NCI-H2107 treated with DMSO at 0.1 percent for 48 hours (cell line): ENCODE results near the gene ARHGEF10L.
"Not testable (repeated sequence)": the region's sequence is repeated elsewhere in the genome, so short reads cannot be mapped to it uniquely, and the experiment has no call there.

Experiments used
- DNase-seq: peaks from one replicate; lab custom pipeline; 2025; ENCODE audit not compliant: unreplicated experiment; lab: John Stamatoyannopoulos, UW

The ARHGEF10L gene

DNA sequence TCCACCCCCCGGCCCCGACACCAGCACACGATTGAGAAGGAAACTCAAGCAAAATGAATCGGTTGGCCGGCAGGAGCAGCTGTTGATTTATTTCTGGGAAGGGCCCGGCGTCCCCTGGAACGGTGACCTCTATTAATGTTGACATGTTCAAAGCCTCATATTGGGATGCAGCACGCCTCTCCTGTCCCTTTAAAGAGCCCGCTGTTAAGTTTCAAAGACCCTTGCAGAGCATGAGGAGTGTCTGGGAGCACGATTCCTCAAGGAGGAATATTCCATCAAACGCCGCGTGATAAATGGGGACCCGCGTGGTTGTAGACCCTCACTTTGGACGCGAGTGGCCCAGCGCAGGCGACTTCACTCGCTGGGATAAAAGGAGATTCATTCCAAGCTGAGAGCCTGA, 194.2 kb downstream of the ARHGEF10L start:
- no peak for DNase-seq

DNA sequence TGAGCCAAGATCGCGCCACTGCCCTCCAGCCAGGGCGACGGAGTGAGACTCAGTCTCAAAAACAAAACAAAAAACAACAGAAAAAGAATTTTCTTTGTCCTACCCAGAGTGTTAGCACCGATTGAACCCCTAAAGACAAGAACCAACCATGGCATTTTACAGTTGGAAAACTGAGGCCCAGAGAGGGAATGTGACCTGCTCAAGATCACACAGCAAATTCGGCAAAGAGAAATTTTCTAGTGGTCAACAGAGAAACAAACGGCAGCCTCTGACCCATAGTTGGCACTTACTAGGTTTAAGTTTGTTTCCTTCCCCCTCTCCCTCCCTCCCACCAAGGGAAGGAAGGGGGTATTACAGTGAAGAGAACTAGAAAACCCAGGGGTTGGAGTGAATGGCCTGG, 195.1 kb downstream of the ARHGEF10L start:
- no peak for DNase-seq

DNA sequence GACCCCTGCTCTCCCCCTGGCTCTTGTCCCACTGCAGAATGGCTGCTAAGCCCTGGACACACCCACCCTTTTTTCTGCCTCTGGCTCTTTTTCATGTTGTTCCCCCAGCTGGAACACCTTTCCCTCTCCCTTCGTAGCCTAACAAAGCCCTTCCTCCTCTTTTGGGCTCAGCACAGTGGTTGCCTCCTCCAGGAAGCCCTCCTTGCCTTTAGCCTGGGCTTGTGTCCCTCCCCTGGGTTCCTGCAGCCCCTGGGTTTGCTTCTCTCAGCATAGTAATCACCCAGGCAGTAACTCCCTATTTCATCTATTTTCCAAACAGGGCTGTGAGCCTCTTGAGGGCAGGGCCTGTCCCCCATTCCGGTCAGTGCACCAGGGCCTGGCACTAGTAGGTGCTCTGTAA, 195.8 kb downstream of the ARHGEF10L start:
- no peak for DNase-seq

DNA sequence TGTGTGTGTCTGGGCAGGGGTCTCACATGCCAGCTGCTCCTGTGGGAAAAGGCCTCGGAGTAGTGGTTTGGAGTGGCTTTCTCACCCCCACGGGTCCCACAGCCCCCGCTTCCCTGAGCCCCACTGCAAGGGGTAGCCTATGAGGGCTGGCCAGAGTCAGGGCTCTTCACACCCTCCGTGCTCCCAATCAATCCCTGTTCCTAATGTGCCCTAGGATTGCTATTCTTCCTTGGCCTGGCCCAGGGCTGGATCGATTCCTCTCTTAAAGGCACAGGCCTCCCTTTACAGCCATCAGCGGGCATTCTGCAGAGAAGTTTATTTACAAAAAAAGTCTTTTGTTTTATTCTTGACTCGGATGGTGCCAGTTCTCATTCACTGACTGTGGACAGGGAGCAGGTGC, 196.3 kb downstream of the ARHGEF10L start:
- DNase-seq = no peak

DNA sequence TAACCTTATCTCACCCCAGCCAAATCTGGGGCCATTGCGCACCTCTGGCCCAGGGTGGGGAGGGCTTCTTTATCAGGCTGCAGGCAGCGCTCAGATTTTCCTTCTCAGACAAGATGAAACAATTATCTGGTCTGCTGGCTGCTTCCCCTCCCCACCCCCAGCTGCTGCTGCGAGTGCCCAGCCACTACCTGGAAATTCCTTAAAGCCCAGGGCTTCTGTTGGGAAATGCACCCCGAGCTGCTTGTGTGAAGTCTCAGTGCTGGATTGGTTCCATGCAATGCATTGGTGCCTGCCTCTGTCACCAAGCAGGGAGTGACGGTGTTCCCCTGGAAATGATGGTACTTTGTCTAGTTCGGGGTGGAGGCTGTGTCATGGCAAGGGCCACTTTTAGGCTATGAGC, 197.1 kb downstream of the ARHGEF10L start:
- no peak for DNase-seq

DNA sequence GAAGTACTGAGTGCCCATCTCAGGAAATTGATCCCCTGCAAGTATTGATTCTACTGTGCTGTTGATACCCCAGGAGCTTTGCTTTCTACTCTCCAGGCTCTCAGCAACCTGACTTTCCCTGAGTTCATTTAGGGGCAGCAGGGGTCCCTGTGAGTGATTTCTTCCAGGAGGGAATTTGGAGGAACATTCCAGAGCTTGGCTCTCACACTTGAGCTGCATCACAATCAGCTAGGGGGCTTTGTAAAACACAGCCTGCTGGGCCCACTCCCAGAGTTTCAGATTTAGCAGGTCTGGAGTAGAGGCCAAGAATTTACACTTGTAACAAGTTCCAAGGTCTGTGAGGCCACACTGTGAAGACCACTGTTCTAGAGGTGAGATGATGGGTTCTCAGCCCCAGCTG, 199.6 kb downstream of the ARHGEF10L start:
- DNase-seq = no peak

DNA sequence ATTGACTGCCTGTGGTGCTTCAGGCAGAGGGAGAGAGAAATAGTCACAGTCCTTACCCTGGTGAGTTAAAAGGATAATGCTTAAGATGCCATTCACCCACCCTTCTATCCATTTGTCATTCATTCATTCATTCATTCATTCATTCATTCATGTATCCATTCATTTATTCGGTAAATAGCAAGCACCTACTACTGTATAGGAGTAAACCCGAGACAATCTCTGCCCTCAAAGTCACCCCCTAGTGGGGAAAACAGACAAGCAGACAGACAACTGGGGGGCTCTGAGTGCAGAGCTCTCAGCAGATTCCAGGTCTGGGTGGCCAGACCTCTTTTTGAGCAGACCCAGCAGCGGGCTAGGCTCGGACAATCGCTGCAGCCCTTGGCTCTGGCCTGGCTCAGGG, 201.6 kb downstream of the ARHGEF10L start:
- no peak for DNase-seq

DNA sequence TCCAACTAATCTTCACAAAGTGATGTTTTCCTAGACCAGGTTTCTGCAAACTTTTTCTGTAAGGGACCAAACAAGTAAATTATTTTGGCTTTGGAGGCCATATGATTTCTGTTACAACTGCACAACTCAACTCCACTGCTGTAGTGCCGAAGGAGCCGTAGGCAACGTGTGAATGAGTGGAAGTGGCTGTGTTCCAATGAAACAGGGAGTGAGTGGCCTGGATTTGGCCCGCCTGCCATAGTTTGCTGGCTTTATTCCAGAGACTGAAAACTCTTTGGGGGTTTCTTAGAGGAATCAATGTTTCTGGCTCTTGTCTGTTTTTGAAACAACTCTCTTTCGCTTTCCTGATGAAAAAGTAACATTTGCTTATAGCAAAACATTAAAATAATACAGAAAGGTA, 203.1 kb downstream of the ARHGEF10L start:
- DNase-seq = no peak

DNA sequence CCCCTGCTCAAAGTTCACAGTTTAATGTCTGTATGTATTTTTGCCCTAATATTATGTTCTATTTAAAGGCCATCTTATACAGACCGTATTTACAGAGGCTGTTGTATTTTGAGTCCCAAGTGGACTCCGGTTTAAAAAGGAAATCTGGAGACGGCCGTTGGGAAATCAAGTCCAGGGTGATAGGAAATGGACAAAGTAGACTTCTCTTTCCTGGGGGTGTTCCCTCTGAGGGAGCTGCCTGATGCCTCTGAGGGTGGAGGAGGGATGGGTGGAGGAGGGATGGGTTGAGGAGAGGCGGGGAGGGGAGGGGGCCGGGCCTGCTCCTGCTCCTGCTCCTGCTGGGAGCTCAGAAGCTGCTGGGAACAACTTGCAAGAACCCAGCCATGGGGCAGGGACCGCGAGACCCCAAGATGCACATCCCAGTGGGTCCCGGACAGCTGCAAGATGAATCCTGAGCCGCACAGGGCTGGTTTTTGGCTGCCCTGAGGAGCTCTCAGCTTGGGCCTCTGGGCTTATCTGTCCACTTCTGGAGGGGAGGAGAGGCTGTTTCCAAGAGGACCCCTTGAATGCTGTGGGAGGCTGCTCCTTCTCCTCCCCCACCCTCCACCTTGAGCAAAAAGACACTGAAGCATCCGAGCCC, 203.6 kb downstream of the ARHGEF10L start:
- DNase-seq = no peak

DNA sequence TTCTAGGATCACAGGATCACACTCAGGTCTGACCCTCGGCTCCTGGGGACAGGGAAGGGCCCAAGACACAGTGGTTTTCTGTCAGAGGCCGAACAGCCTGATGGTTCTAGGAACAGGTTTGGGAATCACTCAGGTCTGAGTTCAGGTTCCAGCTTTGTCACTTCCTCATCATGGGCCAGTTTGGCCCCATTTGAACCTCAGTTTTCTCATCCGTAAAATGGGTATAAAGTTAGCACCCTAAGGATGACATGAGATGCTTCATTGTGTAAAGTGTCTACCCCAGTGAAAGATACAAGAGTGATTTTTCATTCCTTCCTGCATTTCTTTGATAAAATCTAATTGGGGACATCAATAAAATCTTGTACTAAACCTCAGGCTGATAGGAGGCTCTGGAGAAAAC, 204.4 kb downstream of the ARHGEF10L start:
- DNase-seq = no peak

DNA sequence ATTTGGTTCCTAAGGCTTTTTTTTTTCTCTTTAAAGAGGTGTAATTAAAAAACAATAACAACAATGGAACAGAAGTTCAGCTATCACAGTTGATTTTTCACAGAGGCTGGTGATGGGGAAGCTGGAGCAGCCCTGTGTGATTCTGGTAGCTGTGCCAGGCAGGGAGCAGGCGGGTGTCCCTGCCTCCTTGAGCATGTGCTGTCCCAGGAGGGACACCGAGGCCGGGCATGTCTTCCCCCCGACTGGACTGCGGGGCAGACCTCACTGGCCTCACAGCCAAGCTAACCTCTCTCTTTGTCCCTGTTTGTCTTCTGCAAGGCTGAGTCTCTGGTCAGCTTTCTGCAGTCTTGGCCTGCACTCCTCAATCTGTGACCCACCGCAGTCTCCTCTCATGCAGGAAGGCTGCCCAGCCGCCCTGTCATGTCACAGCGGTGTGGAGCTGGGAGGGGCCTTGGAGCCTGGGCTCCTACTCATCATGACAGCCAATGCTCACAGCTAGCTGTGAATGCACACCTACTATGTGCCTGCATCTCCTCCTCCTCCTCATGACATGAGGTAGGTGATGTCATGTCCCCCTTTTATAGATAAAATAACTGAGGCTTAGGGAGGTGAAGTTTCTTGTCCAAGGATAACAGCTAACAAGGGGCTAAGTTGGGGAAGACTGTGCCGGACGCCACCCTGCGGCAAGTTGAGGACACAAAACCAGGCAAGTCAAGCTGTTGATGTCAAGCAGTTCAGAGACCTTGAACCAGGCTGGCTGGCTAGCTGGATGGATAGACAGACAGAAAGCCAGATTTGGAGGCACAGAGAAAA, 205.4 kb downstream of the ARHGEF10L start:
- no peak for DNase-seq

DNA sequence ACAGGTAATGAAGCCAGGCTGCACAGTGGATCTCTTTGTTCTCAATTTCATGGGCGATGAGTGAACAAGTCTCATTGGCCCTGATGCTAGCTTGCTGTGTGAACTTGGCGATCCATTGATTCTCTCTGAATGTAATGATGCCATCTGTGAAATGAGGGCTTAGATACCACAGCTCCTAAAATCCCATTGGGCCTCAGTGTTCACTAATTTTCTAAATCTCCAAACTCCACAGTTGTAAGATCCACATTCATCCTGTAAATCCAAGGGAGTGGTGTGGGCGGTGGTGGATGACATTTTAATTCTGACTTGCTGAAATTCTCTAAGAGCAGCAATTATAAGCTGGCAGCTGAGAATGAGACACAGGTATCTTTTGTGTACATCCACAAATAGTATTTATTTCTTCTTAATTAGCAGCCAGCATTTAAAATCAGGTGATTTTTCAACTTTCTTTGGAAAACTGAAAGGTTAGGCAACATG, 206.0 kb downstream of the ARHGEF10L start:
- no peak for DNase-seq

DNA sequence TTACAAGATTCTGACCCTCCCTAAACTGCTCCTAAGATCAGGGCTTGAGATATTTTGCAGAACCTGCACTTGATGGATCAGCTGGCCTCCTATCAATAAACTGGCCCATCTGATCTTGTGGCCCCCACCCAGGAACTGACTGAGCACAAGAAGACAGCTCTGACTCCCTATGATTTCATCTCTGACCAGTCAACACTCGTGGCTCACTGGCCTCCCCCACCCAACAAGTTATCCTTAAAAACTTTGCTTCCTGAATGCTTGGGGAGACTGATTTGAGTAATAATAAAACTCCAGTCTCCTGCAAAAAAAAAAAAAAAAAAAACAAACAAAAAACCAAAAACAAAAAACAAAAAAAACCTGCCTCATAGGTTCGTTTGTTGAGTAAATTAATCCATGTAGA, 206.8 kb downstream of the ARHGEF10L start:
- not testable (repeated sequence) for DNase-seq

DNA sequence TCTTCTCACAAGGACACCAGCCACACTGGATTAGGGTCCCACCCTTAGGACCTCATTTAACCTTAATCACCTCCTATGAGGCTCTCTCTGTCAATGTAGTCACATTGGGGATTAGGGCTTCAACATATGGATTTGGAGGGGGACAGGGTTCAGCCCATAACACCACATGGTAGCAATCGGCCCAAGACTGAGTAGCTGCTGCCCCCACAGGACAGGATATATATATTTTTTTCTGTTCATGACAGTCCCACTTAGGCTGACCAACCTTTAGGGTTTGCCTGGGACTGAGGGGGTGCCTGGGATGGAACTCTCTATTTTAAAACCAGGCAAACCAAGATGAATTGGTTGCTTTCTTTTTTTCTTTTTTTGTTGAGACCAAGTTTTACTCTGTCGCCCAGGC, 207.4 kb downstream of the ARHGEF10L start:
- DNase-seq = no peak
